ENCODE results near the gene CEP95. TPM values are rescaled to one million over a fixed set of nuclear protein-coding genes. Genes with fewer than 3 reads are reported as not detected.

CEP95 gene
- total RNA-seq, 1 experiment from 2014 or later: 63.8 TPM

DNA sequence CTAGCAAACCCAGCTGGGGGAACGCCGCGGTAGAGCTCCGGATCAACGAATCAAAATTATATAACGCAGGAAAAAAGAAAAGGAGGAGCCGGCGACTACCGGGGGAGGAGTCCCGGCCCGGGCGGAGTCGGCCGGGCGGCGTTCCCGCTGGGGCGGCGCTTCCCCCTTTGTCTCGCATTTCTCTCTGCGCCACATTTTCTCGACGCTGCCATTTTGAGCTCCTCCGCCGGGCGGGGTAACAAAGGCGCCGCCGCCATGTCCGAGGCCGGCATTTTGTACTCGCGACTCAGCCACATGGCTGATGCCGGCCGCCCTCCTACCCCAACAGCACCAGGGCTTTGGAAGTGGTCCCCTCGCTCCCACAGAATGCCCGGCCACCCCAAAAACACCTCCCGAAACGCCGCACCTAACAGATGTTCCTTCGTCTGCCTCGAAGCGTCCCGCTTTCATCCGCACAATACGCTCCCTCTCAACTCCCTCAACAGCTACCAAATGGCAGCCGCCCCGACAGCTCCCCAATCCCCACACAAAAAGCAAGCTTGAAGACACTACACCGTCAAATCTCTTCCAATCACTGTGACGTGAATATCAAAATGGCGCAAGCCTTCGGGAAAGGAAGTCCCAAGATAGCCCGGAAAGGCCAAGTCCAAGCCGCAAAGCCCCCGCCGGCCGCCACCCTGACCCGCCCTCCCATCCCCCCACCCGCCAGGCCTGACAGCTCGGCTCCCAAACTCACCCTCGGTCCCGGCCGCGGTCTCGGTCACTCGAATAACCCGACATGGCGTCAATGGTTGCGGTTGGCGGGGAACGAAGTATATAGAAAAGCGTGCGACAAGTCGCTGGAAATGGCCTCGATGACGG is 1.2 kb upstream of the CEP95 start (continued):
- no peak for TF ChIP-seq ZNF263 (CRISPR knock-in tag; IDR thresholded peaks at IDR 0.05; ENCODE audit: low read depth)

DNA sequence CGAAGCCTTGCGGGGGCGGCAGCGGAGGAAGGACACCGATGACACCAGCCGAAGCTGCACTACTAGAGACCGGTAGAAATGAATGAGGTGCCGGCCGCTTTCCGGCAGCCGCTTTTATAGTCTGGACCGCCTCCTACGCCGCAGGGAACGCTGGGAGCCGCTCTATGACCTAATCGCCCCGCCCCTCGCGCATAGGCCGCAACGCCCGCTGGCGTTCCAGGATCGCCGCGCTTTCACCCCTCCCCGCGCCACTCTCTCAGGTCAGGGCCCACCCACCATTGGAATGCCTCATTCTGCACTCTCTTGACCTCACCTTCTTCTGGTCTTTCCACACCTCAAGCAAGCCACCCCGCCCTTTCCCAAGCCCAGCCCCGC is 589 bp upstream of the CEP95 start, which contains the start of gene DDX5:
TSS of gene DDX5 (minus strand) at position 89 of the 375 bp plus-strand sequence. CDS start 170 bp downstream, outside the sequence.
- no peak for TF ChIP-seq EMX1 (CRISPR knock-in tag; IDR thresholded peaks at IDR 0.05)
- TF ChIP-seq, protein P1, sequence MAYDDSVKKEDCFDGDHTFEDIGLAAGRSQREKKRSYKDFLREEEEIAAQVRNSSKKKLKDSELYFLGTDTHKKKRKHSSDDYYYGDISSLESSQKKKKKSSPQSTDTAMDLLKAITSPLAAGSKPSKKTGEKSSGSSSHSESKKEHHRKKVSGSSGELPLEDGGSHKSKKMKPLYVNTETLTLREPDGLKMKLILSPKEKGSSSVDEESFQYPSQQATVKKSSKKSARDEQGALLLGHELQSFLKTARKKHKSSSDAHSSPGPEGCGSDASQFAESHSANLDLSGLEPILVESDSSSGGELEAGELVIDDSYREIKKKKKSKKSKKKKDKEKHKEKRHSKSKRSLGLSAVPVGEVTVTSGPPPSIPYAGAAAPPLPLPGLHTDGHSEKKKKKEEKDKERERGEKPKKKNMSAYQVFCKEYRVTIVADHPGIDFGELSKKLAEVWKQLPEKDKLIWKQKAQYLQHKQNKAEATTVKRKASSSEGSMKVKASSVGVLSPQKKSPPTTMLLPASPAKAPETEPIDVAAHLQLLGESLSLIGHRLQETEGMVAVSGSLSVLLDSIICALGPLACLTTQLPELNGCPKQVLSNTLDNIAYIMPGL (CRISPR knock-in tag; IDR thresholded peaks at IDR 0.05): 0 out of 2 replicates have a peak, but pooled peaks have one; percentile 8
- no peak for TF ChIP-seq ELF4 (CRISPR knock-in tag; IDR thresholded peaks at IDR 0.05; ENCODE audit: low read depth)
- TF ChIP-seq GABPB1 (CRISPR knock-in tag; IDR thresholded peaks at IDR 0.05): peak; percentile 72
- peak; percentile 77 for TF ChIP-seq SP1 (CRISPR knock-in tag; conservative IDR thresholded peaks at IDR 0.05)
- TF ChIP-seq RORB (CRISPR knock-in tag; IDR thresholded peaks at IDR 0.05): peak; percentile 49; the same call in 1 of the 2 replicates
- peak; percentile 72 for TF ChIP-seq ZNF416 (CRISPR knock-in tag; IDR thresholded peaks at IDR 0.05)
- 0 out of 2 replicates have a peak, but pooled peaks have one; percentile 60 for TF ChIP-seq NFATC4 (CRISPR knock-in tag; IDR thresholded peaks at IDR 0.05)
- TF ChIP-seq SMAD3 (CRISPR knock-in tag; IDR thresholded peaks at IDR 0.05; ENCODE audit: borderline replicate concordance): peak; percentile 80; the same call in 1 of the 2 replicates
- peak; percentile 11 for TF ChIP-seq ETV6 (CRISPR knock-in tag; IDR thresholded peaks at IDR 0.05)
- no peak for TF ChIP-seq ZNF281 (CRISPR knock-in tag; IDR thresholded peaks at IDR 0.05)
- TF ChIP-seq ZNF232 (CRISPR knock-in tag; IDR thresholded peaks at IDR 0.05): 0 out of 2 replicates have a peak, but pooled peaks have one; percentile 33
- TF ChIP-seq, protein P2, sequence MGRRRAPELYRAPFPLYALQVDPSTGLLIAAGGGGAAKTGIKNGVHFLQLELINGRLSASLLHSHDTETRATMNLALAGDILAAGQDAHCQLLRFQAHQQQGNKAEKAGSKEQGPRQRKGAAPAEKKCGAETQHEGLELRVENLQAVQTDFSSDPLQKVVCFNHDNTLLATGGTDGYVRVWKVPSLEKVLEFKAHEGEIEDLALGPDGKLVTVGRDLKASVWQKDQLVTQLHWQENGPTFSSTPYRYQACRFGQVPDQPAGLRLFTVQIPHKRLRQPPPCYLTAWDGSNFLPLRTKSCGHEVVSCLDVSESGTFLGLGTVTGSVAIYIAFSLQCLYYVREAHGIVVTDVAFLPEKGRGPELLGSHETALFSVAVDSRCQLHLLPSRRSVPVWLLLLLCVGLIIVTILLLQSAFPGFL (CRISPR knock-in tag; IDR thresholded peaks at IDR 0.05; ENCODE audit: borderline replicate concordance): 0 out of 2 replicates have a peak, but pooled peaks have one; percentile 43
- TF ChIP-seq, protein P3, sequence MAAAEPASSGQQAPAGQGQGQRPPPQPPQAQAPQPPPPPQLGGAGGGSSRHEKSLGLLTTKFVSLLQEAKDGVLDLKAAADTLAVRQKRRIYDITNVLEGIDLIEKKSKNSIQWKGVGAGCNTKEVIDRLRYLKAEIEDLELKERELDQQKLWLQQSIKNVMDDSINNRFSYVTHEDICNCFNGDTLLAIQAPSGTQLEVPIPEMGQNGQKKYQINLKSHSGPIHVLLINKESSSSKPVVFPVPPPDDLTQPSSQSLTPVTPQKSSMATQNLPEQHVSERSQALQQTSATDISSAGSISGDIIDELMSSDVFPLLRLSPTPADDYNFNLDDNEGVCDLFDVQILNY (CRISPR knock-in tag; IDR thresholded peaks at IDR 0.05): peak; percentile 48; the same call in 1 of the 2 replicates
- POLR2A ChIA-PET: interaction anchor here (0.5 to 3.3 kb wide), 8 partner anchors 10 to 272 kb away, joined by 3 to 53 read pairs (median 4); partner anchors contain the start of gene POLG2
- H3K4me3 Mint-ChIP-seq: peak within 1 kb of the TSS; percentile 98
- DNase-seq (ENCODE audit: low spot score) (peak; percentile 97), ATAC-seq (peak; percentile 81)
- H3K4me1 Mint-ChIP-seq: peaks cover 56% of the 10 kb centered on the region
- peaks cover 73% of the 10 kb centered on the region for H3K36me3 Mint-ChIP-seq
- peak within 1 kb of the TSS; percentile 99 for H3K27ac Mint-ChIP-seq
- CTCF ChIA-PET: interaction anchor here (1.2 to 1.6 kb wide), 4 partner anchors 9 to 268 kb away, joined by 3 to 9 read pairs (median 8); partner anchors contain the start of gene POLG2
- H3K27me3 Mint-ChIP-seq (ENCODE audit: low read depth): no peaks in the 10 kb centered on the region; the same call in 1 of the 2 replicates
- no peaks in the 10 kb centered on the region for H3K9me3 Mint-ChIP-seq

Data from WTC11 (cell line).